NCI-H1694 (cell line): Measurements from ENCODE around the gene PPP1R7.

Source experiments
- DNase-seq: peaks from one replicate; lab custom pipeline; 2025; lab: John Stamatoyannopoulos, UW

PPP1R7 gene

DNA sequence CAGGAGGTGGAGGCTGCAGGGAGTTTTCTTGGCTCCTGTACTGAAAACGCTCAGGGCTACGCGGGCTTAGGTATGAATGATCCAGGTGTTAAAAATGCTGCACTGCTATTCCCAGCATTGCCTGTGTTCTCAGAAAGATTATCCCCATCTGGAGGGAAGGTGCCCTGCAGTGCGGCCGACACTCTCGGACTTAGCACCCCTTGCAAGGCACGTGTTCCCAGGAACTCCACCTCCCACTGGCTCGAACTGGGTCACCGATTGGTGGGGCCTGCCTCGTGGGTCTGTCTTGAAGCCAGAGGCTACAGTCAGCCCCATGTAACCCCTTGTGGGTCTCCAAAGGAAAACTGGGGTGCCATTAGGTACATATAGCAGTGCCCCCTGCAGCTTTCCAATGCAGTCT, 63.9 kb downstream of the PPP1R7 start:
- DNase-seq = no peak

GRCh38 chr2:241214766-241215165, 64.5 kb downstream of the PPP1R7 start:
- DNase-seq = no peak

GRCh38 chr2:241215421-241215820, 65.2 kb downstream of the PPP1R7 start:
- DNase-seq = peak; percentile 56

GRCh38 chr2:241216211-241216761, 66.0 kb downstream of the PPP1R7 start:
- DNase-seq = no peak

- no peak for DNase-seq
These were observed 67.2 kb downstream of the PPP1R7 start for GRCh38 chr2:241217320-241218031.

DNA sequence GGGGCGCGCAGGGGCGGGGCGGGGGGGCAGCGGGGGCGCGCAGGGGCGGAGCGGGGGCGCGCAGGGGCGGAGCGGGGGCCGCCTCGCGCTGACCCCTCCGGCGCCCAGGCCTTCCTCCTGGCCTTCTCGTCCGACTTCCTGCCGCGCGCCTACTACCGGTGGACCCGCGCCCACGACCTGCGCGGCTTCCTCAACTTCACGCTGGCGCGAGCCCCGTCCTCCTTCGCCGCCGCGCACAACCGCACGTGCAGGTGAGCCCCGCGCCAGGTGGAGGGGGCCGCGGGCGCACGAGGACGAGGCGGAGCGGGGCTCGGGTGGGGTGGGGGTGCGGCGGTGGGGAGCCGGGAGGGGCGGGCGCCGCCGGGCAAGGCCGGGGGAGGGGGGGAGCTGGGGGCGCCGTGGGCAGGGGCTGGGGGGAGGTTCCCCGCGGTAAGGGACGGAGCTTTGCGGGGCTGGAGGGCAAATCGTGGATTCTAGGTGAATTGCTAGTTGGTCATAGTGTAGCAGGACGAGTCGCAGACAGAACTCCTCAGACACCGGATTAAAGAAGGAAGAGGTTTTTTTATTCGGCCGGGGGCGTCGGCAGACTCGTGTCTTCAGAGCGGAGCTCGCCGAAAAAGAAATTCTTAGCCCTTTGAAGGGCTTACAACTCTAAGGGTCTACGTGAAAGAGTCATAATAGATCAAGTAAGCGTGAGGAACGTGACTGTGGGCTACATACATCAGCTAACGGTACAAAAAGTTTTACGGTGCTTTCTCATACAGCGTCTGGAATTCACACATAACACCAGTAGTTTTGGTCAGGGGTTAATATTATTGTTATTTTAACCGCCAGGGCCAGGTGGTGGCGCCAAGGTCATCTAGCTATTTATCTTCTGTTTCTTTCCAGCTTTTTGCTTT, 68.1 kb downstream of the PPP1R7 start:
- DNase-seq = no peak

GRCh38 chr2:241219030-241219382, 68.7 kb downstream of the PPP1R7 start:
- DNase-seq = no peak

GRCh38 chr2:241219856-241220356, 69.6 kb downstream of the PPP1R7 start:
- no peak for DNase-seq

- no peak for DNase-seq
These were observed 73.1 kb downstream of the PPP1R7 start for GRCh38 chr2:241223211-241224017.

- no peak for DNase-seq
These were observed 74.0 kb downstream of the PPP1R7 start for GRCh38 chr2:241224018-241224850.

- DNase-seq = no peak
These were observed 74.7 kb downstream of the PPP1R7 start for GRCh38 chr2:241224851-241225438.

GRCh38 chr2:241225545-241225944, 75.3 kb downstream of the PPP1R7 start:
- DNase-seq = no peak

DNA sequence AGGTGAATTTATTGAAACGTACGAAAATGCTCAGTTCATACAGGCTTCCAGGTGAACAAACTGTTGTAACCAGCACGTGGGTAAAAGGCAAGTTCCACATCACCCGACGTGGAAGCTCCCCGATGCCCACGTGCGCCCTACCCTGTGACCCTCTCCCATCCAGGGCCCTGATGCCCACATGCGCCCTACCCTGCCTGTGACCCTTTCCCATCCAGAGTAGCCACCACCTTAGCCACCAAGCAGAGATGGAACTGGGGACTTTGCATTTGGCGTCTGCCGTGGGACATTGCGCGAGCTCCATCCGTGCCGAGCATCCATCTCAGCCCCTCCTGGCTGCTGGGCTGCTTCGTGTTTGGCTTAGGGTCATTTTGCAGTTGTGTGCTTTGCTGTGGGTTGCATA, 75.7 kb downstream of the PPP1R7 start:
- no peak for DNase-seq

GRCh38 chr2:241226723-241227572, 76.7 kb downstream of the PPP1R7 start:
- no peak for DNase-seq

DNA sequence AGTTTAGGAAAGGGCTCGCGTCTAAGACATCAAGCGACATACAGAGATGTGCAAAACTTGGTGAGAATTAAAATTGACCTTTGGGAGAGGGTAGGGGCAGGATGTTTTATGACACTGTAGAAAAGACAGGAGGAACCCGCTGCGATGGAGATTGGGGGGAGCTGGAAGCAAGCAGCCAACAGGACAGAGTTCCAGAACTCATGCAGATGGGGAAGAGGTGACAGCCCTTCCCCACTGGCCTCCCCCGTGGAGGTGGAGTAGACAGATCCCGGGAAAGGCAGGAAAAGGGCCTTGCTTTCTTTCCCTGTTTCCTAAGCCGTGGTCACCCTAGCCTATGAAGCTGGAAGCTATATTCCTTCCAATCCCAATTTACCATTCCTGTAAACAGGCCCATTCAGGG, 77.3 kb downstream of the PPP1R7 start:
- no peak for DNase-seq

DNA sequence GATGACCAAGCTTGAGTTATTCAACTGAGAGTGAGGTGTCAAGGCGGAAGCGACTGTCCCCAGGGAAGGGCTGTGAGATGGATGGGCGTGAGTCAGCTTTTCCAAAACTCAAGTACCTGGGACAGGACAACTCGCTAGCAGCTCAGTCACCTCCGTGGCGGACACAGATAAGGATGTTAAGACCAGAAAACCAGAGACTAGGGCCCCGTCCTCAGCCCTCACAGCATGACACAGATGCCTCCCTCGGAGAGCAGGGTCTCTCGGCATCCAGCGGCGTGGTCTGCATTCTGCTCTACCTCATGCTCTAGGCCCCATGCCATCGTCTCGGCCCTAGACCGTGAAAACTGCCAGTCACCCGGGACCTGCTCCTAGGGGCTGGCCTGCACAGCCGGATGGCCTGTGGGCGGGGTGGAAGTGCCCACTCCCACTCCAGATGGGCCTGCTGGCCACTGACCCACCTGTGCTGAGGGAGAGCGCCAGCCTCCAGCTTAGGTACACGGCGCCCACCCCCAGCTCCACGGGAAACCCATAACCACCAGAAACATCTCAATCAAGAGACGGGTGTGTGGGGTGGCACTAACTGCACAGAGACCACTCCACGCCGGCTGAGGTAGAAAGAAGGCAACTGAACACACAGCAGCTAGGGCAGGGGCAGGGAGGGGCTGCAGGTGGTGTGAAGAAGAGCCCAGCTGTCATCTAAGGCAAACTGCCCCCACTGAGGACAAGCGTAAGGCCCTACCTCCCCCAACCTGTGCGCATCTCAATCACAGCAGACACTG, 78.0 kb downstream of the PPP1R7 start:
- DNase-seq = no peak

- DNase-seq = no peak
These were observed 78.7 kb downstream of the PPP1R7 start for GRCh38 chr2:241228860-241229516.
